OCI-LY7 (cell line): ENCODE data around the gene NCOA5.

Experiments
- EZH2phosphoT487 ChIP-seq: fragments of 200-600 bp; sonication (generic); IDR thresholded peaks from 2 replicates; pipeline ENCODE4 v1.6.1; 2018; ENCODE audit warnings: low read depth, borderline replicate concordance, mild to moderate bottlenecking, mixed run types, antibody characterized with exemption, low read length, moderate library complexity, mixed read lengths
- TF ChIP-seq, protein P1 (sequence below): fragments of 200-600 bp; sonication (generic); conservative IDR thresholded peaks from 2 replicates; pipeline ENCODE4 v1.5.1; 2014; ENCODE audit warnings: mild to moderate bottlenecking, antibody characterized with exemption, low read length, moderate library complexity, mixed read lengths

GRCh38 chr20:46020555-46020954 is 69.2 kb downstream of the NCOA5 start:
- TF ChIP-seq, protein P1, sequence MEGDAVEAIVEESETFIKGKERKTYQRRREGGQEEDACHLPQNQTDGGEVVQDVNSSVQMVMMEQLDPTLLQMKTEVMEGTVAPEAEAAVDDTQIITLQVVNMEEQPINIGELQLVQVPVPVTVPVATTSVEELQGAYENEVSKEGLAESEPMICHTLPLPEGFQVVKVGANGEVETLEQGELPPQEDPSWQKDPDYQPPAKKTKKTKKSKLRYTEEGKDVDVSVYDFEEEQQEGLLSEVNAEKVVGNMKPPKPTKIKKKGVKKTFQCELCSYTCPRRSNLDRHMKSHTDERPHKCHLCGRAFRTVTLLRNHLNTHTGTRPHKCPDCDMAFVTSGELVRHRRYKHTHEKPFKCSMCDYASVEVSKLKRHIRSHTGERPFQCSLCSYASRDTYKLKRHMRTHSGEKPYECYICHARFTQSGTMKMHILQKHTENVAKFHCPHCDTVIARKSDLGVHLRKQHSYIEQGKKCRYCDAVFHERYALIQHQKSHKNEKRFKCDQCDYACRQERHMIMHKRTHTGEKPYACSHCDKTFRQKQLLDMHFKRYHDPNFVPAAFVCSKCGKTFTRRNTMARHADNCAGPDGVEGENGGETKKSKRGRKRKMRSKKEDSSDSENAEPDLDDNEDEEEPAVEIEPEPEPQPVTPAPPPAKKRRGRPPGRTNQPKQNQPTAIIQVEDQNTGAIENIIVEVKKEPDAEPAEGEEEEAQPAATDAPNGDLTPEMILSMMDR, result no peak
- TF ChIP-seq EZH2phosphoT487, result no peak
